Measurements from ENCODE around the gene STRBP. TPM values are rescaled to one million over a fixed set of nuclear protein-coding genes. Genes with fewer than 3 reads are reported as not detected.

Gene STRBP
- total RNA-seq, 2 donors from 2014 or later = 10.0 to 12.6 TPM

DNA sequence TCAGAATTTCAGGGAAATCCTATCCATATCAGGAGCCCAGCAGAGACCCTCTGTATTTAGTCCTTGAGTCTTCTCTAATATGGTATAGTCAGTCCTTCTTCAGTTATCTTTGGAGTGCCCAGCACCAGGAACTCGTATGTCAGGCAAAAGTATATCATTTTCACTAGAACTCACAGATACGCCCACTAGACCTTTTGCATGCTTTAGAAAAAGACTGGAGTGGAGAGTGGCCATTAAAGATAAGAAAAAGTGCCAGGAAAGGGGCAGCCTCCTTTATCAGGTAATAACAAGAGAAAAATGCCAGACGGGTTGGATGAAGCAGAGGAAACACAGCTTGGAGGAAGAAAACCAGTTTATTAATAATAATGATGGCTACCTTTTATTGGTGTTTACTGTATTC lies 171.4 kb downstream of the STRBP start:
- no peaks in the 10 kb centered on the region for H3K9me3 ChIP-seq
- no peak overlapping the region for H3K4me3 ChIP-seq
- peaks cover 60% of the 10 kb centered on the region for H3K36me3 ChIP-seq
- DNase-seq (ENCODE audit: low spot score) = no peak
- no peak overlapping the region for H3K27ac ChIP-seq
- H3K27me3 ChIP-seq = no peaks in the 10 kb centered on the region
- TF ChIP-seq, protein P1, sequence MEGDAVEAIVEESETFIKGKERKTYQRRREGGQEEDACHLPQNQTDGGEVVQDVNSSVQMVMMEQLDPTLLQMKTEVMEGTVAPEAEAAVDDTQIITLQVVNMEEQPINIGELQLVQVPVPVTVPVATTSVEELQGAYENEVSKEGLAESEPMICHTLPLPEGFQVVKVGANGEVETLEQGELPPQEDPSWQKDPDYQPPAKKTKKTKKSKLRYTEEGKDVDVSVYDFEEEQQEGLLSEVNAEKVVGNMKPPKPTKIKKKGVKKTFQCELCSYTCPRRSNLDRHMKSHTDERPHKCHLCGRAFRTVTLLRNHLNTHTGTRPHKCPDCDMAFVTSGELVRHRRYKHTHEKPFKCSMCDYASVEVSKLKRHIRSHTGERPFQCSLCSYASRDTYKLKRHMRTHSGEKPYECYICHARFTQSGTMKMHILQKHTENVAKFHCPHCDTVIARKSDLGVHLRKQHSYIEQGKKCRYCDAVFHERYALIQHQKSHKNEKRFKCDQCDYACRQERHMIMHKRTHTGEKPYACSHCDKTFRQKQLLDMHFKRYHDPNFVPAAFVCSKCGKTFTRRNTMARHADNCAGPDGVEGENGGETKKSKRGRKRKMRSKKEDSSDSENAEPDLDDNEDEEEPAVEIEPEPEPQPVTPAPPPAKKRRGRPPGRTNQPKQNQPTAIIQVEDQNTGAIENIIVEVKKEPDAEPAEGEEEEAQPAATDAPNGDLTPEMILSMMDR (IDR thresholded peaks at IDR 0.05) = no peak
- no peaks in the 10 kb centered on the region for H3K4me1 ChIP-seq

- no peaks in the 10 kb centered on the region for H3K27me3 ChIP-seq
- no peak for DNase-seq (ENCODE audit: low spot score)
- H3K36me3 ChIP-seq = peaks cover 45% of the 10 kb centered on the region
- H3K27ac ChIP-seq = no peak overlapping the region
- H3K9me3 ChIP-seq = no peaks in the 10 kb centered on the region
- H3K4me3 ChIP-seq = no peak overlapping the region
- TF ChIP-seq, protein P1 (IDR thresholded peaks at IDR 0.05) = no peak
- no peaks in the 10 kb centered on the region for H3K4me1 ChIP-seq
These were observed 175.2 kb downstream of the STRBP start for GRCh38 chr9:123093141-123093540.

GRCh38 chr9:123091459-123091858 lies 176.9 kb downstream of the STRBP start:
- H3K36me3 ChIP-seq = peaks cover 34% of the 10 kb centered on the region
- no peak overlapping the region for H3K4me3 ChIP-seq
- no peak overlapping the region for H3K27ac ChIP-seq
- H3K9me3 ChIP-seq = no peaks in the 10 kb centered on the region
- TF ChIP-seq, protein P1 (IDR thresholded peaks at IDR 0.05) = no peak
- no peaks in the 10 kb centered on the region for H3K27me3 ChIP-seq
- no peak for DNase-seq (ENCODE audit: low spot score)
- H3K4me1 ChIP-seq = no peaks in the 10 kb centered on the region

- Histone ChIP-seq H3K9me3 (no peaks in the 10 kb centered on the region), H3K27ac (no peak overlapping the region), H3K36me3 (peaks cover 34% of the 10 kb centered on the region), H3K4me1 (no peaks in the 10 kb centered on the region), H3K27me3 (no peaks in the 10 kb centered on the region), H3K4me3 (no peak overlapping the region)
- TF ChIP-seq, protein P1 (IDR thresholded peaks at IDR 0.05) = no peak
- no peak for DNase-seq (ENCODE audit: low spot score)
These were observed 177.4 kb downstream of the STRBP start for GRCh38 chr9:123090956-123091355.

- Histone ChIP-seq H3K36me3 (peaks cover 34% of the 10 kb centered on the region), H3K27ac (no peak overlapping the region), H3K9me3 (no peaks in the 10 kb centered on the region), H3K4me3 (no peak overlapping the region), H3K4me1 (no peaks in the 10 kb centered on the region), H3K27me3 (no peaks in the 10 kb centered on the region)
- TF ChIP-seq, protein P1 (IDR thresholded peaks at IDR 0.05) = no peak
- no peak for DNase-seq (ENCODE audit: low spot score)
These were observed 178.0 kb downstream of the STRBP start for GRCh38 chr9:123090198-123090896.

DNA sequence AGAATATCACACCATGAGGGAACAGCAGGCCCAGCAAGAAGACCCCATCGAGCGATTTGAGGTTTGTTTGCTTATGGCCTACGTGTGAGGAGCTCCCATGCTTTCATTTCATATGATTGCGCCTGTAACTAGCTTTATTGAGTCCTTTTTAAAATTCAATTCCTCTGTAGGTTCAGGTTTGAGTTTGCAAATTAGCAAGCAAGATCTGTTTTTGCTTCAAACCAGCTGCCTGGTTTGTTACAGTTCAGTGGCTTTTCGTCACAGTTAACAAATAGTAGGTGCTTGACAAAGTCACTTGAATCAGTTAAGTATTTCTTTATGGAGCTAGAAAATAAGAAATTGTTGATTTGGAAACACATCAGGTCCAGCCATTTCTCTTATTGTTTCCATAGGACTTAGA lies 178.6 kb downstream of the STRBP start:
- Histone ChIP-seq H3K27ac (no peak overlapping the region), H3K36me3 (peaks cover 38% of the 10 kb centered on the region)

More for the DNA sequence above, 178.6 kb downstream of the STRBP start:
- Histone ChIP-seq H3K4me1 (no peaks in the 10 kb centered on the region), H3K9me3 (no peaks in the 10 kb centered on the region), H3K27me3 (no peaks in the 10 kb centered on the region), H3K4me3 (no peak overlapping the region)
- TF ChIP-seq, protein P1 (IDR thresholded peaks at IDR 0.05) = no peak
- DNase-seq (ENCODE audit: low spot score) = no peak
